GM21360 (cell line): ENCODE measurements around the gene HDAC4.

Experiments
- ATAC-seq: cut with Tn5 transposase; IDR thresholded peaks from one replicate; pipeline ENCODE4 v1.9.1; 2021; ENCODE audit warnings: mild to moderate bottlenecking, moderate library complexity; ENCODE audit not compliant: unreplicated experiment

HDAC4 gene

DNA sequence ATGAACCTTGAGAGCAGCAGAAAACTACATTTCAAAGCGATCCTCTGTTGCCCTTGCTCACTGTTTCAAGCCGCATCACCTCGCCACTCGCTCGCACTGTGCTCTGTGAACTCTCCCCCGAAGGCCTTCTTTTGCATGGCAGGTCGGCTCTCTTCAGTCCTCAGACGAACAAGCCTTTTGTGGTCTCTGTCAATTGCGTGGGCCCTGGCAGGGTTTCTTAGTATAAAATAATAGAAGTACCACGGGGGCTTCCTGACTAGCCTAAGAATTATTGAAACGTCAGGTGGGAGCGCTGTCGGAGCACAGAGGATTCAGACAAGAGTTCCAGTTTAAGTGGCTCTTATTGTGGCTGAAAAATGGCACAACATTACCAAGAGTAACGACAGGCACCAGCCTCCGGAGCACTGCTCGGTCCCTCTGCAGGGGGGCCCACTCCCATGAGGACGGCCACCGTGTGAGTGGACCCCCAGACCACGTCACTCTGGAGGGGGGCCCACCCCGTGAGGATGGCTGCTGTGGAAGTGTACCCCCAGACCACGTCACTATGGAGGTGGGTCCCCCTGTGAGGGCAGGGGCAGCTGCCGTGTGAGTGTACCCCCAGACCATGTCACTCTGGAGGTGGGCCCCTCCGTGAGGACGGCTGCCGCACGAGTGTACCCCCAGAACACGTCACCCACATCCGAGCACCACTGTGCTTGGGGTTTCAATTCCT, 237.7 kb downstream of the HDAC4 start:
- ATAC-seq: no peak

DNA sequence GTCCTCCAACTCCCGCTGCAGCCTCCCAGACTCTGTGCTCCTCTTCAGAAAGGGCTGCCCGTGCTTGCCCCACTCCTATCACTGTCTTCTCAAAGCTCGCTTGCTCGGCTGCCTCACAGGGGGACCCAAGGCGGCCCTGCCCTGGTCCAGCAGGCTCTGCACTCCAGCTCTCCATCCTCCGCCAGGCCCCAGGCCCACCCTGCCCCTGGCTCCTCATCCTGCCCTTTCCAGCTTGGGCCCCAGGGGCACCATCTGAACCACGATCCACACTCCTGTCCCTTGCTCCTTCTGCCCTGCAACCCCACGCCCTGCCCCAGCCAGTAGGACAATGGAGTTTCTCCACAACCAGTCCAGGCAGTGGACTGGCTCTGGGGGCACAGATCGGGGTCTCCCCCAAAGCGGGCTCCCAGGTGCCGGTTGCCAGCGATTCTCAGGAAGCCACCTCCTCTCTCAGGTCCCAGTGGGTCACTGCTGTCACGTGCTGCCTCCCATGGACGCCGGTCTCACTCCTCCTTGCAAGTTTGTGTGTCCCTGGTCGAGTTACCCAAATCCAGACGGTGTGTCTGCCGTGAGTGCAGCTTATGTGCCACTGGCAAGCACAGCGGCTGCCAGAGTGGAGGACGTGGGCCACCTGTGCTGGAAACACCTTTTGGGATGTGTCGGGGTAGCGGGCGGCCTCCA, 238.5 kb downstream of the HDAC4 start:
- ATAC-seq: no peak

DNA sequence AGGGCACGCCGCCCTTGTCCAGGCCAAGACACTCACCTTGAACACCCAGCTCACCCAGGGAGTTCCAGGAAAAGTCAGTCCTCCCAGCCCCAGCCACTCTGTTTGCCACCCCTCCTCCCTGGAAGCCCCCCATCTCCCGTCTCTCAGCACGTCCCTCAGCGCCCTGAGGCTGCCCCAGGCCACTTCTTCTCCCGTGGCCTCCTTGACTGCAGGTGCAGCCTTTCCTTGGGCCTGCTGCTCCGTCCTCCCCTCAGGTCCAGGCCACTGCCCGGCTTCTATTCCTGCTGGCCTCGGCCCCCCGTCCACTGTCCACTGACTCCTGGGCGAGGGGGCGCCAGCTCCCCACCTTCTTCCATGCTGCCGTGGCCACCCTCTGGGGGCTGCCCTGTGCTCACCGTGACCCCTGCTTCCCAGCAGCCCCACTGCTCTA, 239.1 kb downstream of the HDAC4 start:
- ATAC-seq: no peak

DNA sequence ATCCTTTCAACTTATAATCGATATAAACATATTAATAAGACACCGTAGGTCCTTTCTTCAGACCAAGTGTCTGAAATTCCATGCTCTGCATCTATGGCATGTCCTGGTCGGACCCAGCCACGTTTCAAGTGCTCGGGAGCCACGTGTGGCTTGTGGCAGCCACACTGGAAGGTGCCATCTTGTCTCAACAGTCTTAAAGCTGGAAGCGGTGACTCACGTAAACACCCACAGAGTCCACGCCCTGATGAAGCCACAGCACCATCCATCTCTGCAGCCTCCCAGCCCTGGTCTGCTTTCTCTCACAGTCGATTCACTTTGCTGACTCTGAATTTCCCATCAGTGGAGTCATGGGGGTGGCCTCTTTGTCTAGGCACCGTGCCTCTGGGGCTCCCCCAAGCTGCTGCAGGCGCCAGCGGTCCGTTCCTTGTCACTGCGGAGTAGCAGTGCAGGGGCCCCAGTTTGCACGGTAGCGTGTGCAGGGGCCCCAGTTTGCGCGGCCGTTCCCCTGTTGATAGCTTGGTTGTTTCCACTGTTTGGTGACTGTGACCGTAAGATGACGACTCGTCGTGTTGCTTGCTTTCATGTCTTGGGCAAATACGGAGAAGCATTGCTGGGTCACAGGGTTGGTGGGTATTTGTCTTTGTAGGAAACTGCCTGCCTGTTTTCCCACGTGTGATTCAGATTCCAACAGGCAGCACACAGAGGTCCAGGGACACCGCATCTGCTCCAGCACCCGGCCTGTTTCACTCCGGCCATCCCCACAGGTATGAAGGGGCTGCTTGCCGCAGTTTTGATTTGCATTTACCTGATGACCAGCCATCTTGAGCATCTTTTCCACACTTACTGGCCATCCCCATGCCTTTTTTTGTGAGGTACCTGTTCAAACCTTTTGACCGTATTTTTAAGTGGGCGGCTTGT, 240.3 kb downstream of the HDAC4 start:
- no peak for ATAC-seq

DNA sequence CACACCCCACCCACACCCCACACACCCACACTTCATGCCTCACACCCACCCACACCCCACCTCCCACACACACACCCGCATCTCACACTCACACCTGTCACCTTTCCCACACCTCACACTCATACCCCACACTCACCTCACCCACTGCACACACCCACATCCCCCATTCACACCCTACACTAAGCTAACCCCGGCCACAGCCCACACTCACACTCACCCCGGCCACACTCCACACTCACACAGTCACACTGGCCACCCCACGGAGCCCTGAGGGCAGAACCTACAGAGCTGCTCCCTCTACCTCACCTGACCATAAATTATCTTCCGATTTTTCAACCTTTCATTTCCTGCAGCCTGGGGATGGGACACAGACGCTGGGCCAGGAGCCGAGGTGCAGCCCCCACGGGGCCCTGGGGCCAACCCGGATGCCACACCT, 241.3 kb downstream of the HDAC4 start:
- ATAC-seq: no peak

DNA sequence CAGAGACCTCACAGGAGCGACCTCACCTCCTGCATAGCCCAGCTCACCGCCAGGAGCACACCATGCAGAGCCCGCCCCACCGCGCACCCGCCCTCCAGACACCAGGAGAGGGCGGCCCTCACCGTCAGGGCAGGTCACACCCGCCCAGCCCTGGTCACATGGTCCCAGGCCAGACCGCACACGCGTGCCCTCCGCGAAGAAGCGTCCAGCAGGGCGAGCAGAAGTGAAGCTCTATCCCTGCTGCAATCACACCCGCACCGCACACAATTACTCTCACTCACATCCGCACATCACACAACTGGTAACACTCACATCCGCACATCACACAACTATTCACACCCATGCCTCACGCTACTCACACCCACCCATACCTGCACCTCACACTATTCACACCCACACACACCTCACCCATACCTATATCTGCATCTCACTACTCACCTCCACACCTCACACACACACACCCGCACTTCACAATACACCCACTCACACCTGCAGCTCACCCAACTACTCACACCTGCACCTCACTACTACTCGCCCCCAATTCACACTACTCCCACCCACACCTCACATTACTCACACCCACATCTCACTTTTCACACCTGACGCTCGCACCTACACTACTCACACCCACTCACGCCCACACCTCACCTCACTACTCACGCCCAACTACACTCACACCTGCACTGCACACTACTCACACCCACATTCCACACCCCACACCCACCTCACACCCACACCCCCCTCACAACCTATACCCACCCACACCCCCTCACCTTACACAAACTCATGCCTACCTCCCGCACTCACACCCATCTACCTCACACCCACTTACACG, 242.0 kb downstream of the HDAC4 start:
- ATAC-seq: no peak

DNA sequence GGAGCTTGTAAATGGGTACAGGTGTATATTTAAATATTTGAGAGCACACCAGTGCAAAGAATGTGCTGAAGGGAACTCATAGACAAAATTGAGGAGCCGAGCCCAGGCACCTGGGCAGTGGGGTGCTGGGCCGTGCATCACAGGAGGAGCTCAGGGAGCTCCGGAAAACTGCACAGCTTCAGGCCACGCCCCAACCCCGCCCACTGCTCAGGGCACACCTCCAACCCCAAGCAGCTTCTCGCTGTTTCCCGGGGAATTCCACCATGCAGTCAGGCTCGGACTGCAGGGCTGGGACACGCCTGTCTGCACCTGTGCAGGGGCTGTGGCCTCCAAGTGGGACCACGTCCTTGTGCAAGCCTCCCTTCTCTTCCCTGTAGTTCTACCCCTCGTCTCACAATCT, 243.0 kb downstream of the HDAC4 start:
- no peak for ATAC-seq

DNA sequence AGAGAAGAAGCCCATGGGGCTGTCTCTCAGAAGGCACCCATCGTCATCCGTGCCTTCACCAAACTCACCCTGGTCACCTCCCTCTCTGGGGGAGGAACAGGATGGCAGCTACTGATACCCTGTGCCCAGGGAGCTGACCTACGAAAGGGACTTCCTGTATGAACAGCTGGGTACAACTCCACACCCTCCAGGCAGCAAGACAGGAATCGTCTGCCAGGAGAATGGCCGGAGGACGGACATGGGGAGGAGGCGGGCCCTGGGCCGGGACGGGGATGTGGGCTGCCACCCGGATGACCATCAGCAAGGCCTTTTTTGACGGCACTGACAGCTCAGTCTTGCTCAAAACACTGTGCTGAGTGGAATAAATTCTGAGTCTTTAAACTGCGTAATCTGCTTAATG, 243.6 kb downstream of the HDAC4 start:
- no peak for ATAC-seq

DNA sequence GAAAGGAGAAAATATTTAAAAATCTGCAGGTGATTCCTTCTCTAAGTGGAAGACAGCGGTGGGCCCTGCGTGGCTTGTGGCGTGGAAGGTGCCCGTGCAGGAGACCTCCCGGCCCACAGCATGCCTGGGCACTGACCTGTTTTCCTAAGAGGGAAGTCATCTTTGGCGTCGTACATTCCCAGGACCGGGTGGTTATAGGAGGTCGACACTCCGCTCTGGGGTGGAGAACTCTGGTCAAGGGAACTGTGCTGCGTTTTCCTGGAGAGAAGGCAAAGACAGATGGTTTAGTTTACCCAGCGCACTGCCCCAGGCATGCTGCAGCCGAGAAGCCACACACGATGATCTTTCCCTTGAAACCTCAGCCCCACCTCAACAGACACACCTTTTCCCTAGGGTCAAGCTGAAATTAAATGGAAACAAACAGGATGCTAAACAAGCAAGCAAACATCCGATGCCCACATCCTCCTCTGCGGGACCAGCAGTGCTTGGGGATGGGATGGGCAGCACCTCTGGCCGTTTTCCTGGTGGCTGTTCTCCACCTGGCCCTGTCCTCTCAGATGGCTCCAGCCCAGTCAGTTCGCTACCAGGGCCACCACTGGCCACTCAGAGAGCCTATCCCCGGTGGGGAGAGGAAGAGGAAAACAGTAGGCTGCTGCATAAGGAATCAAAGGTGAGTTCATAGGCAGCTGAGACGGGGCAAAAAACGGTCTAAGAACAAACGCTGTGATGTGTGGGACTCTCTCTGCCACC, 244.1 kb downstream of the HDAC4 start:
- no peak for ATAC-seq

DNA sequence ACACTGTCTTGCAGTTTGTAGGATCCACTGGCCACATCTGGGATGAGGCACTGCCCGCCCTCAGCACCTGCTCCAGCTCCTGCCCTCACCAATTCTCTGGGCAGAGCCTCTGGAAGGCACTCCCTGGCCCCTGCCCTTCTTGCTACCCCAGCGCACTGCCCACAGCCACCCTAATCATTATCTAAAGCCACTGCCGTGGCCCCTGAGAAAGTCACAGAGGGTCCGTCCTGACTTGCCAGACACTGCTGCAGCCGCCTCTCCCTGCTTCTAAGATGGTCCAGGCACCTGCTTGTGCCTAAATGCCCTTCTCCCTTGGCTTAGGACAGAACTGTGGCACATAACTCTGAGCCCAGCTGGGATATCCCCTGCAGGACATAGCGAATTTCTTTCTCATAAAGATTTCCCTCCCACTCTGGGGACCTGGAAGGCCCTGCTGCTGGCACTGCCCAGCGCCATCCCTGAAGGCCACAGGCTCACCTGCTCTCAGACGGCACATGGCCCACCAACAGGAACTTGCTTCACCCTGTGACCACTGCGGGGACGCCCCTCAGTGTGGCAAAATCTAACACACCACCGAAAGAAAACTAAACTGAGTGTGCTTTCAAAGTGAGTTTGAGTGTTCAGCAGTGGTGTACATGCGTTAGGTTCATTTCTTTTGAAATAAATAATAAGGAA, 244.9 kb downstream of the HDAC4 start:
- no peak for ATAC-seq

DNA sequence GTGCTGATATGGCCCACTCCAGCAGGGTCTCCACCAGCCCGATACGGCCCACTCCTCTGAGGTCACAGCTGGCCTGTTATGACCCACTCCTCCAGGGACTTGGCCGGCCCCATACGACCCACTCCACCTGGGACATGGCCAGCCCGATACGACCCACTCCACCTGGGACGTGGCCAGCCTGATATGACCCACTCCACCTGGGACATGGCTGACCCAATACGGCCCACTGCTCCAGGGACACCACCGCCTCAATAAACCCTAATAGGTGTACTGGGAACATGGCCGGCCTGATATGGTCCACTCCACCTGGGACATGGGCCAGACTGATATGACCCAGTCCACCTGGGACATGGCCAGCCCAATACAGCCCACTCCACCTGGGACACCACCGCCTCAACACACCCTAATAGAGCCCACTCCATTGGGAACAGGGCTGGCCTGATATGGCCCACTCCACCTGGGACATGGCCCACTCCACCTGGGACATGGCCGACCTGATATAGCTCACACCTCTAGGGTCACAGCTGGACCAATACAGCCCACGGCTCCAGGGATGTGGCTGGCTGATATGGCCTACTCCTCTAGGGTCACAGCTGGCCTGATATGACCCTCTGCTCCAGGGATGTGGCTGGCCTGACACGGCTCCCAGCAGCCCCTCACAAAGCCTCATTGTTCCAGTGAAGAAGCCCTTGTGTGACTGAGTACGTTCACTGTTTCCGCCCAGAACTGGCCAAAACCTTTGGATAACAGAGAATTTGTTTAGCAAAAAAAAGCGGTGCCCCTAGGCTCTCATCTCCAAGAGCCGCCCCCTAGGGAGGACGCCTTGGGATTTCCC, 245.6 kb downstream of the HDAC4 start:
- no peak for ATAC-seq

DNA sequence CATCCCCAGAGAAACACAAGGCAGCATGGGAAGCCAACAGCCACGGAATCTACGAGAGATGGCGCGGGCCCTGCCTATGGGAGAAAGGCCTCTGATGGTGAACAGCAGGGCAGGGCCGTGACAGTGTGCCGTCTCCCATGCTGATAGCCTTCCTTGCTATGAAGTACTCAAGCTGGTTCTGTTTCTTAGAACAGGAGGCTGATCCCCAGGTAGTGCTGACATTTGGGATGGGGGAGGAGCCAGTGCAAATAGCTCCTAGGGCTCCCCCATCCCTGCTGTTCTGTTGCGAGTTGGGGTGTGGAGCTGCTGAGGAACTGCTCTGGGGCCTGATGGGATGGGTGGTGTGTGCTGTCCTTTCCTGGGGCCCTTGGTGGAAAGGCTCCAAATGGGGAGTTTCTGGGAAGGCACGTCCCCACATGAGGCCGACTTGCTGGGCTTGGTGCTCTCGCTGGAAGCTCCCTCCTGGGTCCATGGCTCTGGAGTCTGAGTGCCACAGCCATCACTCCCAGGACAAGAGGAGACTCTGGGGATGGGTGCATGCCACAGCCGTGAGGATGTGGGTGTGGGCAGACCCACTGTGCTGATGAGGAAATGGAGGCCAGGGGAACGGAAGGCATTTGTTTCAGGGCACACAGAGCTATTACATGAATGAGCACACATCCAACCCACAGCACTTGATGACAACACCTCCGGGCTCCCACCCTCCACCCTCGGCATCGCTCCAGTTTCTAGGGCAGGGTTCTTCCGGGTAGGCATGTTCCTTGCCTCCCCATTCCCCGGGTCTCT, 246.8 kb downstream of the HDAC4 start:
- ATAC-seq: no peak

DNA sequence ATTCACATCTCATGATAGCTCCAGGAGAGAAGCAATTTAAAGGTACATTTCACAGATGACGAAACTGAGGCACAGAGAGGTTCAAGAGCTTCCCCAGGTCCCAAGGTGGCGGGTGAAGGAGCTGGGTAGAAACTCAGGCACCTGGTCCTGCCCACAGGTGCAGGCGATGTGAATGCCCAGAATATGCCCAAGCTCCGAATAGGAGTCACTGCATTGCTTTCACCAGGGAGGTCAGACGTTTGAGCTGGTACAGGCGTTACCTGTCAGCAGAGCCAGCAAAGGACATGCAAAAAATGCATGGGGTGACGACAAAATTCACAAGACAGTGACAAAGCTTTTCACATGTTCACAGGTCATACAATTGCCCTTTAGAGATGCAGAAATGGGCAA, 247.9 kb downstream of the HDAC4 start:
- ATAC-seq: no peak

DNA sequence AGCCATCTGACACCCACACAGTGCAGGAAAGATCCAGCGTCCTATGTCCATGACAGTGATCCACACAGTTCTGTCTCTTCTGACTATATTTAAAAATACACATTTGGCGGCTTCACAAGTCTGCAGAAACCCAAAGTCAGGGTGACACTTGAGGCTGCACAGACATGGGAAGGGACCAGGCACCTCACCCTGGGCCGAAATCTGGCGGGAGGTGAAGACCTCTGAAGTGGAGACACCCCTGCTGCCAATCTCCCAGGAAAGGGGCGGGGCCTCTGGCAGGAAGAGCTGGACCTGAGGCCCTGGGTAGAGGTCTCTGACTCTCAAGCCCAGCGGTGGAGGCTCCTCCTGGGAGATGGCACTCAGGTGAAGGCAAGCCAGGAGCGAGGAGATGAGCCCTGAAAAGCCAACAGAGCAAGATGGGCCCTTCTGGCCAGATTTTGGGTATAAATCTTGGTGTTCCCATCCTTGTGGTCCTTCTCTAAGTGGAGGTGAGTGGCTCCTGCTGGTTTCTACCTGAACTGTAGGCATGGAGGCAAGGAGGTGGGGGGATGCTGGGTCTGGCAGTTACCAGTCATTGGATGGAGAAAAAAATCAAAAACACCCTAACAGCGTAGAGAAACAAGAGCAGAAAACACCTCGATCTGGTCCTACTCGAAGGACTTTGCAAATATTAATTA, 248.4 kb downstream of the HDAC4 start:
- no peak for ATAC-seq

DNA sequence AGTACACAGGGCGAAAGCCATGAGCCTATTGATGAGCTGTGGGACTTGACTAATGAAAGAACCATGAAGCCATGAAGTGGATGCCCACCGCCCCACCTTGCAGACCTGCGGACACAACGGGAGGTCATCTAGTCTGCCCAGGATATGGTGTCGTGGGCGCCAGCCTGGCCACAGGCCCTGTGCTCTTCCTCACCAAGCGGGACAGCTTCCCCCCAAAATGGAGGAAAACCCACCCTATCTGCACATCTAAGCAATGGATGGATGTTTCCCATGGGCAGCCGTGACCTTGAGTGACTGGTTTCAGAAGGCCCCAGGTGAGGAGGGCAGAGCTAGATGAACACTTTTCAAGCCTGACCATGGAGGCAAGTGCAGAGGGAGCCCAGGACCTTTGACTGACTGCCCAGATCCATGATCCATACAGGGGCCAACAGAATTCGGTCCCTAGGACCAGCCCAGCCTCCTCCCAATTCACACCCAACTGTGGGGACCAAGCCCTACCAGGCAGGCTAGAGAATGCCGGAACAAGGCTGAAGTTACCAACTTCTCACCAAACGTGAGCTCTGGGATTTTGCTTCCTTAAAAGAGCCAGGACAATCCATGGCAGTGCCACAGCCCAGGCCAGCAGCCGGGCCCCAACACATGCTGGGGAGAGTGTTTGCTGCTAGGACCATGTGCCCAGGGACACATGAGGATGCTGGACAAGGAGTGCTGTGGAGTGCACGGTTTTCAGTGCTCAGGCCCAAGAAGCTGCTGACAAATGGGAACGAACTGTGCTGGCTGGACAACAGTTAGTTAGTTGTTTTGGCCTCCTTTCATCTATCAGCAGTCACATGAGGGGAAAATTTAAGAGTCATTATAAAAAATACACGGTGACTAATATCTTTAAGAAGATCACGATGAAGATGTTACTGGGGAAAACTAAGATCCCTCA, 249.4 kb downstream of the HDAC4 start:
- ATAC-seq: no peak
